Stimulated activated CD4-positive, alpha-beta T cell treated with anti-CD3 and anti-CD28 coated beads, Interleukin-1b, Interleukin-23, amount 100 ng/mL, for 24 hours (primary cell): ENCODE measurements around the gene SAMD8.

Source experiments
- DNase-seq, 4 experiments: peaks; one replicate each; pipeline ENCODE4 v3.0.0-alpha.2; 2020; ENCODE audit warnings: low read depth in 4 of 4, low spot score in 1 of 4

The SAMD8 gene

DNA sequence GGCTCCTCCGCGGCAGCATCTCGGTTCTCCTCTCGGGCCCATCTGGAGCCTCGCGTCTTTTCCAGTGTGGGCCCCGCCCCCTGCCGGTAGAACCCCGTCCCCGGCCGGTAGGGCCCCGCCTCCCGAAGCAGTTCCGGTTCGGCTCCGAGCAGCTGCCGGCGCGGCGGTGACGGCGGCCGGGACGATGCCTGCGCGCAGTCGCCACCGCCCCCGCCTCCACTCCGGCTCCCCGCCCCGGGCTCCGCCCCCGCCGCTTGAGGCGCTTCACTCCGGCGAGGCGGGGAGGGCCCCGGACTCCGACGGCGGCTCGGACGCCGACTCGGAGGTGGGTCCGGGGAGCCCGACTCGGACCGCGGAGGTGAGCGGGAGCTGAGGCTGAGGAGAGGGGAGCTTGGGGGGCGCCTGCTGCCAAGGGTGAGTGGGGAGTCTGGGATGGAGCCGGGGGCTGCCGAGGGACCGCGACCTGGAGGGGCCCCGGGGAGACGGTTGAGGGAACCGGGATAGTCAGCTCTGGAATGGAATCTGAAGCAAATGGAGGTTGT is at the start of gene SAMD8:
Gene SAMD8 (plus strand): TSS at position 292 of the 542 bp plus-strand sequence. CDS start 38,873 bp downstream, outside the sequence.
- peak; percentile 91 to 98 (median 94) for DNase-seq

DNA sequence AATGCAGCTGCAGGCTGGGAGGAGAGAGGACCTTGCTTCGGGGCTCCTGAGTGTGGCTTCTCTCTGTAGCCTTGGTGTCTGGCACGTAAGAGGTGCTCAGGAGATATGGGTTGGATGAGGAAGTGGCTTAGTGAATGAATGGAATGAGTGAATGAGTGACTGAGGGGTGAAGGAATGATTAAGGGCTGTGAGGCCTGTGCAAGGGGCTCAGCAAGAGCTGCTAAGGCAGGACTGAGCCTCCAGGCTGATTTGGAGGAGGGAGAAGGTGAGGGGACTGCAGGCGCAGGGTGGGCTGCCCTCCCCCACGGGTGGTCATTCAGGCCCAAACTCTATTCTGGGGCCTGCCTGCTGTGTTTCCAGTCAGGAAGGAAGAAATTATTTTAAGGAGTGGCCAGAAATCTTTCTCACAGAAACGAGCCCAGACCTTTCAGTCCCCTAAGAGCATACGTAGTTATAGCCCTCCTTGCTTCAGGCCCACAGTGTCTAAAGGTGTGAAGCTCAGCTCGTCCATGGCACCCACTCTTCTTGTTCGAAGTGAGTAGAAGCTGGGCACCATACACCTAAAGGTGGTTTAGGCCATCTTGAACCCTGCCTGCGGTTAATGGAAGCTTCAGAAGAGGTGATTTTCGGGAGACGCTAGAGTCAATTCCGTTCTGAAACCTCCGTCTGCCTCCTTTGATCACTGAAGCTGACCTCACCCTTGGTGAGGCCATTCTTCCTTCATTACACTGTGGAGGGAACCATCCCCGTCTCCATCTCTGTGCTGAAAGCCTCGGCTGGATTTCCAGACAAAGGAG is 49.5 kb upstream of the SAMD8 start:
- DNase-seq, result no peak

- DNase-seq, result no peak
Observed at GRCh38 chr10:75062506-75063299, 48.8 kb upstream of the SAMD8 start.

DNA sequence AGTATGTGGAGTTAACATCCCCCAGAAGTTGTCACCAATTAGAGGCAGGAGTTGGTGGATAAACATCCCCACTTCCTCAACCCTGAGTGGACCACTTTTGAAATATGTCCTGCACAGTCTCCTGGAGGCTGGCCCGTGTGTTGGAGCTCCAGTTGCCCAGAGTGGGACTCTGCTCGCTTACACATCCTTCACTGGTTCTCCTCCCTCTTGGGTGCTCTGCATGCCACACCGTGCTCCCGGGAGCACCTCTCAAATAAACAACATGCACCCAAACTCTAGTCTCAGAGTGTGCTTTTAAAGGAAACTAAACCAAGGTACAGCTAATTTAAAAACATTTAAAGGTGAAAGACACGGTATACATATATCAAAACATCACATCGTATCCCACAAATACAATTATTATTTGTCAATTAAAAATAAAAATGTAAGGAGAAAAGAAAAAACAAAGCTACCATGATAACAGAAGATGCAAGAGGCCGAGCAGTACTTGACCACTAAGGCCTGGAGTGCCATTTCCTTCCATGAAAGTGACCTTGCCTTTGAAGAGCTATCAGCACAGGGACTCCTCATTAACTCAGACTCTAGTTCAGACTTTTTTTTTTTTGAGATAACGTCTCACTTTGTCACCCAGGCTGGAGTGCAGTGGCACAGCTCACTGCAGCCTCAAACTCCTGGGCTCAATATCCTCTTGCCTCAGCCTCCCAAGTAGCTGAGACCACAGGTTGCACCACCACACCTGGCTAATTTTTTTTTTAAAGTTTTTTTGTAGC is 47.8 kb upstream of the SAMD8 start:
- DNase-seq, result no peak

GRCh38 chr10:75065076-75065475 is 46.4 kb upstream of the SAMD8 start:
- DNase-seq, result no peak

DNA sequence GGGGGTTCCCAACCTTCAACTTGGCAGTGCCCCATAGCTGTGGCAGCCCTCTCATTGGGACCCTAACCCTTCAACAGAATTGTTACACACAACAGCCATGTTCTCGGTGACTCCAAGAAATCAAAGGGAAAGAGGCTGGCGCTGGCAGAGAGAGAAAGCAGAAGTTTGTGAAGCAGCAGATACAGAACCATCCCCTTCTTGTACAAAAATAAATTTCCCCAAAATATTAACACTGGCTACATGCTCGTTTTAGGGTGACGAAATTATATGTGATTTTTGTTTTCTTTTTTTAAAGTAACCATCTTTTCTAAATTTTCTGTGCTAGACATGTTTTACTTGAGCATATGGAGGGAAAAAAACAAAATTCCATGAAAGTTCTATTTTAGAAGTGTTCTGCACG is 45.2 kb upstream of the SAMD8 start:
- no peak for DNase-seq

GRCh38 chr10:75067272-75067671 is 44.2 kb upstream of the SAMD8 start:
- DNase-seq, result no peak

DNA sequence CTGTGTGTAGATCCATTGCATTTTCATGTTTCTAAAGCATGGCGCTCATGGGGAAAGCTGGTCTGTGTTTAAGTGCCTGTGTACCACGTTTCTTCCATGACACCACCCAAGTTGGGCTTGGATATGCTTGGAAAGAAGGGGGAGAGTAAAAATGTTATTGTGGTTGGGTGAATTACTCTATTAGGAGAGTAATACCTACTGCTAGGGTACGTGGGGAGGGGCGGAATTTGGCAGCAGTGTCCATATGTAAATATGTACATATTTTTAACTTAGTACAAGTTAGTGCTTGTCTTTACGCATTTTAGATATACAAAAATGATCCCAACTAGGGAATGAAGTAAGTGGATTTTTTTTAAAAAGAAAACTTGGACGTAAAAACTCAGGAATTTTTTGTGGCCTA is 42.9 kb upstream of the SAMD8 start:
- no peak for DNase-seq

- DNase-seq, result no peak
Observed at GRCh38 chr10:75070476-75070875, 41.0 kb upstream of the SAMD8 start.

DNA sequence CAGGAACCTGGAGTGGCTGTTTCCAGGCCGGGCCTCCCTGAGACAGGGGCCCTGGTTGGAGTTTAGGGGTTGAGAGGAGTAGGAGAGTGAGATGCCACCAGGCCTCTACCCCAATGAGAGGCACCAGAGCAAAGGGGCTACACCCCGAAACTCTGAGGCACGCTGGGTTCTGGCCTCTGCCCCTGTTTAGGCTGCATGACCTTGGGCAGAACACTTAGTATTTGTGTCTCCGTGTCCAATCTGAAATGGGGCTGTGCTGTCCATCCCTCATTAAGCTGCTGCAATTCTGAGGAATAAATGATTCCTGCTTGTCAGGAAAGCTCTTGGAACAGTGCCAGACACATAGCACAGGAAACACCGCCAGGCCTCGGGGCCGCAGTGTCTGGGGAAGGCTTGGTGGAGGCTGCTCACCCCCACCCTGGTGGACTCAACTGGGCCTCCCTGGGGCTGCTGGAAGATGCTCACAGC is 40.5 kb upstream of the SAMD8 start:
- DNase-seq, result no peak

GRCh38 chr10:75071756-75072155 is 39.7 kb upstream of the SAMD8 start:
- DNase-seq, result no peak

- DNase-seq, result no peak
Observed at GRCh38 chr10:75072727-75073126, 38.7 kb upstream of the SAMD8 start.

DNA sequence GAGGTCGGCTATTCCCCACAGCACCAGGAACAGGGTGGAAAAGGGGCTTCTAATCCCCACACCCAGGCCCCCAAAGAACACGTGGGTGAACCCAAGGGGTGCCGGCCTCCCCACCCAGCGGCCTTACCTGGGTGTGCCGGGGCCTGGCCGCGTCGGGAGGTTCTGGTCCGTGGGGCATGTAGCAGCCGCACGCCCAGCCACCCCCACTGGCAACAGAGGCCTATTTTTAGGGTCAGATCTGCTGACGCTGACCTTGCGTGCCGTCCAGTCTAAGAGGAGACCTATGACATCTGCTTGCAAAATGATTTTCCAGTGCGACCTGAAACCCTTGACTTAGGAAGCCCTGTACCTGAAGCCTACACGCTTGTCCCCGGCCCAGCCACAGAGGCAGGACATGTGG is 38.0 kb upstream of the SAMD8 start:
- DNase-seq, result no peak

DNA sequence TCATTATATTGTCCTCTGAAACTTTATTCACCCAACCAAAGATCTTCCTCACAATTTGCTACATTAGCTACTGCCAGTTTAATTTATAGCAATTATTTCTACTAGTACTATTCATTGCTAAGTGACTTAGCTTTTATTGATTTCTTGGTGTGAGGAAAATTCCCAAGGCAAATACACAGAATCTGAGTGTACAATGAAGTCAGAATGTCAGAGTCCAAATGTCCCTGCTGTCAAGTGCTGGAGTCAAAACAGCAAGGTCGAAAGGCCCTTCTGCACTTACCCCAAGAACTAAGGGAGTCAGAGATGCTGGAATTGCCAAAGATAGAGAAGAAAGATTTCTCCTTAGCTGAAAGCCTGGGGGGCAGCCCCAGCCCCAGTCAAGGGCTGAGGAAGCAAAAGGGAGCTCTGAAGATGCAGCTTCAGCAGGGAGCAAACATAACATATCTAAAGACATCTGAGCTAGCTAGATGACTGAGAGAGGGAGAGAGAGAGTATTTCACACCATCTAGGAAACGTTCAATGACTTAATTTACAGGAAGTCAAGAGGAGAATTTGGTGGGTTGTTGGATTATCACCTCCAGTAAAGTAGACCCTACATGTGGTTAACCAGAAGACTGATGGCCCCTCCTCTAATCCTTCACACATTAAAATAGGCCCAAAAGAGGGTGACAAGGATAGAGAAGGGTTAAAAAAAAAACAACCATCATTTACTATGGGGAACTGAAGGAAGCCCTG is 36.6 kb upstream of the SAMD8 start:
- DNase-seq, result no peak

GRCh38 chr10:75076348-75076747 is 35.1 kb upstream of the SAMD8 start:
- DNase-seq, result no peak

DNA sequence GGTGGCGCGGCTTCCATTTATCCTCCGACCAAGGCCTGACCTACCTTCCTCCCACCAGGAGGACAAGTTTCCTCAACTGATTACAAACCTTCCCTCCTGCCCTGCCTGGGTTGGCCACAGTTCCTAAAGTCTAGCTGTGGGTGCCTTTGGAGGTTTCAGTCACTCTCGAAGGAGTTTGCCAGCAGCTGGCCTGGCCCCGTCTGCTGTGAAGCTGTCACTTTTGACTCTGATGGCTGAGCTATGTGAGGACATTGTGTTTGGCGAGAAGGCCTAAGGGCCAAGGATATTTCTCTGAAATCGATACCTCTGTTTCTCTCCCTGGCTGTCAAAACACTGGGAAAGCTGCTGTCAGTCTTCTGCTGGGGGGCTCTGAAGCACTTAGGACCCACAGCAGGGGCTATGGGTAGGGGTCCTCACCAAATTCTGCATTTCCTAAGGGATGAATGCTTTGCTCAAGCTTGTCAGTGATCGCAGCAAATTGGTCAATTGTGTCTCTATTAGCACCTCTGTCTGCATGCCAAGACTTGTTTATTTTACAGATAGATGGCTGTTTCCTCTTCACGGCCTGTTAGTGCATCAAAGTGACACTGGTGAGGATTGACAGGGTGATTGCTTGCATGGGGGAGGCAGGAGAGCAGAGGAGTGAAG is 31.9 kb upstream of the SAMD8 start:
- DNase-seq, result no peak

- DNase-seq, result no peak
Observed at GRCh38 chr10:75080554-75080953, 30.9 kb upstream of the SAMD8 start.

DNA sequence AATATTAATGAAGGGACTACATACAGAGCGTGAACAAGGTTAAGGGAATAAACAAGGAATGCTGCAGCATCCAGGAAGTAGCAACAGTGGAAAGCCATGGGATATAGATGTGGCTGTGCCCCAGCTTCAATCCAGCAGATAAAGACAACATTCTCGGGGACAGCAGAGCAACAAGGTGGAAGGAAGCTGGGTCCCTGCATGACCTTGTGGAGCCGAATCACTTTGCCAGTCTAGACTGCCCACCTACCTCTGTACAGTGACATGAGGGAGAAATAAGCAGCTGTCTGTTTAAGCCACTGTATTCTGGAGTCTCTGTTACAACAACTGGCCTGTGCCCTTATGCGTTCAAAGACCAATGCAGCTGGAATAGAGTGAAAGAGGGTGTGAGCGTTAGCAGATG is 30.1 kb upstream of the SAMD8 start:
- no peak for DNase-seq

DNA sequence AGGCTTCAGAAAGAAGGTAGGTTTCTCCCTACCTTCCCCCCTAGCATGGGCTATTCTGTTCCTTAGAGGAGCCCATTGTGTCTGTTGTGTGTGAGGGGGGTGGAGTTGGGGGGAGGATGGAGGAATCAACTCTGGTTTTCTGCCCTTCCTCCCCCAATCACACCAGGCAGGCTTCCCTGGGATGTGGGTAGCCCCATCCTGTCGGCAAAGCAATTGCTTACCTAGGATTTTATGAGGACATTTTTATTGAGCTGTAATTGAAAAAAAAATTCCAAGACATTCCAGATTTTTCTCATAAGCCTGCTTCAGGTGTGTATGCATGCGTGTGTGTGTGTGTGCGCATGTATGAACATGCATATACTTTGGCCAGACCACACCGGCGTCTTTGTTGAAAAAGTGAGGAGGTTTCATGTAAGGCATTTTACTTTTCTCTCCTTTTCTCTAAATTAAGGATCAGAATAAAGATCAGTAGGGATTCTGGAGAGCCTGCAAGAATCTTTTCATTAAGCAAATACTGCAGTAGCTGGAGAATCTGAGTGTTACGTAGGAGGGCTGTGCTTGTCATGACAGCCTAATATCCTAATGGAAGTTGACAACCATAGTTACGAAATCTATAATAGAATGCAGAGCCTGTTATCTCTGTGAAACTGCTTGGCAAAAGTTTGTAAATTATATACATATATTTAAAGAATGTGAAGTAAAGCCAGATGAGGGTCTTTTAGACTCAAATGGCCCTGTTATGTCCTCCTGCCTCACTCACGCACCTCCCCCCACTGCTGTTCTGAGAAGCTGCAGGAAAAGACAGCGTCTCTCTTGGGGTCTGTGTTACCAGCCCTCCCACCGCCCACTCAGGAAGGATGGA is 27.3 kb upstream of the SAMD8 start:
- DNase-seq, result no peak
